ENCODE measurements around the gene HOTAIR. TPM values are rescaled to one million over a fixed set of nuclear protein-coding genes. Genes with fewer than 3 reads are reported as not detected.

The HOTAIR gene
- total RNA-seq, 2 experiments from 2014 or later: not detected

DNA sequence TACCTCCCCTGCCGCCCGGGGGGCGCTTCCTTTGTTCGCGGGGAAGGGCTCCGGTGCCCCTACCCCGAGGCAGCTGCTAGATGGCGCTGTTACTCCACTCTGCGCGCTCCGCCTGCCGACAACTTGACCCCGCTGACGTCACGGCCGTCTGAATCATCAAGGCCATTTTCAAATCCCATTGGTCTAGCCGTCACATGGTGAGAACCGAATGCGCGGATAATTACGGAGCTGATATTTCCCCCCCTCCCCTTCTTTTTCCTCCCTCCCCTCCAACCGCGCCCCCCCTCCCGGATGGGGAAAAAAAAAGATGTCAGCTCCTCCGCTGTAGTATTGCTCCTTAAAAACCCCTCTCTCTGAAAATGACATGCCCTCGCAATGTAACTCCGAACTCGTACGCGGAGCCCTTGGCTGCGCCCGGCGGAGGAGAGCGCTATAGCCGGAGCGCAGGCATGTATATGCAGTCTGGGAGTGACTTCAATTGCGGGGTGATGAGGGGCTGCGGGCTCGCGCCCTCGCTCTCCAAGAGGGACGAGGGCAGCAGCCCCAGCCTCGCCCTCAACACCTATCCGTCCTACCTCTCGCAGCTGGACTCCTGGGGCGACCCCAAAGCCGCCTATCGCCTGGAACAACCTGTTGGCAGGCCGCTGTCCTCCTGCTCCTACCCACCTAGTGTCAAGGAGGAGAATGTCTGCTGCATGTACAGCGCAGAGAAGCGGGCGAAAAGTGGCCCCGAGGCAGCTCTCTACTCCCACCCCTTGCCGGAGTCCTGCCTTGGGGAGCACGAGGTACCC is 10.3 kb upstream of the HOTAIR start, which contains the start of gene HOXC10:
Gene HOXC10, plus strand, starts transcription at position 246 of the 791 bp plus-strand sequence. Its CDS starts 114 bp downstream, at position 360.
- peak; percentile 89 for DNase-seq
- Mint-ChIP-seq H3K27ac (peak within 1 kb of the TSS; percentile 28), H3K4me1 (peaks cover 24% of the 10 kb centered on the region), H3K36me3 (no peaks in the 10 kb centered on the region), H3K27me3 (peaks cover 97% of the 10 kb centered on the region), H3K4me3 (no peak within 1 kb of the TSS), H3K9me3 (ENCODE audit: low read depth) (no peaks in the 10 kb centered on the region)
- peak; percentile 67 for ATAC-seq
- CTCF ChIA-PET: interaction anchor here (0.6 to 5.4 kb wide), 21 partner anchors 13 to 592 kb away, joined by 3 to 41 read pairs (median 4); partner anchors contain the start of genes HOXC11, HOXC6 and HOXC9

DNA sequence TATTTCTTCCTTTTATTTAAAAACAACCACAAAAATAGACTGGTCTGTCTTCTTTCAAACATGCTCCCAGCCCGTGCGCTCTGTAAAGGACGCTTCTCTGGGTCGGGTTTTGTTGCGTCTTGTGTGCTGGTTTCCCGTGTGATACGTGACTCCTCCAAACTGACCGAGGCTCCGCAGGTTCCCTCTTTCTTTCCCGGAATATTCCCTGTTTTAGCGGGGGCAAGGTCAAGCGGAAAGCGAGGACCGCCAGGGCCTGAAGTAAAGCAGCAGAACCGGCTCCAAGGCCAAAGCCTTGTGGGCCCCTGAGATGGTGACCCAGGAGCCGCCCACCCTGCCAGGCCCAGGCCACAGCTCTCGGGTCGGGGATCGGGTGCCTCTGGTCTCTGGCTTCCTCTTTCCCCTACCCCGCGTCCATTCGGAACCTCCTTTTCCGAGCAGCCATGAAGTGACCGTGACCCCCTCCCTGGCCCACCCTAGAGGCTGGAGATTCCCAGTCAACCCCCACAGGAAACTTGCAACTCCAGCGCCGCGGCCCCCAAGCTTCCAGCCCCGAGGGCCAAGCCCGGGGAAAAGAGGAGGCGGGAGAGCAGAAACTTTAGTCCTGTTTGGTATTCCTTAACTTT is 9.3 kb upstream of the HOTAIR start:
- no peak for DNase-seq
- peaks cover 15% of the 10 kb centered on the region for H3K4me1 Mint-ChIP-seq
- no peak overlapping the region for H3K4me3 Mint-ChIP-seq
- CTCF ChIA-PET: interaction anchor here (1.2 to 5.4 kb wide), 10 partner anchors 12 to 231 kb away, joined by 3 to 41 read pairs (median 8); partner anchors contain the start of genes HOXC11, HOXC6 and HOXC9
- H3K27ac Mint-ChIP-seq: no peak overlapping the region
- no peaks in the 10 kb centered on the region for H3K9me3 Mint-ChIP-seq (ENCODE audit: low read depth)
- H3K36me3 Mint-ChIP-seq: no peaks in the 10 kb centered on the region
- no peak for ATAC-seq
- H3K27me3 Mint-ChIP-seq: peaks cover 97% of the 10 kb centered on the region

DNA sequence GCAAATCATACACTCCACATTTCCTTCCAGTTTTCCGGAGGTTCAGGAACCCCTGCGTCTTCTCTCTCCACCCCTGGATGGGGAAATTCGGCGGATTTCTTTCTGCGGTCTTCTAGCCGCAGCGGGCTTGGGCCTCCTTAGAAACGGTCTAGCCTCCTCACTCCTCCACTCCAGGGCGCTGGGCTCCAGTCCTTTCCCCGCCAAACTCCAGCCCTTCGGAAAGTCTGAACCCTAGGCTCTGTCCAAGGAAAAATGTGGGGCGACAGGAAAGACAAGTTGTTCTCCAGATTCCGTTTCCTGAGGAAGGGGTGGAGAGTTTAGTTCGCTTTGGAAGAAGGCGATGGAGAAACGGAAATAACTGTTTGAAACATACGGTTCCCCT is 8.8 kb upstream of the HOTAIR start:
- no peak overlapping the region for H3K27ac Mint-ChIP-seq
- ATAC-seq: no peak
- no peaks in the 10 kb centered on the region for H3K9me3 Mint-ChIP-seq (ENCODE audit: low read depth)
- peaks cover 97% of the 10 kb centered on the region for H3K27me3 Mint-ChIP-seq
- H3K36me3 Mint-ChIP-seq: no peaks in the 10 kb centered on the region
- H3K4me3 Mint-ChIP-seq: no peak overlapping the region
- H3K4me1 Mint-ChIP-seq: peaks cover 12% of the 10 kb centered on the region
- CTCF ChIA-PET: interaction anchor here (2.1 to 3.5 kb wide), 3 partner anchors 21 to 207 kb away, joined by 7 to 19 read pairs (median 13); no protein-coding TSS in a partner anchor
- no peak for DNase-seq

DNA sequence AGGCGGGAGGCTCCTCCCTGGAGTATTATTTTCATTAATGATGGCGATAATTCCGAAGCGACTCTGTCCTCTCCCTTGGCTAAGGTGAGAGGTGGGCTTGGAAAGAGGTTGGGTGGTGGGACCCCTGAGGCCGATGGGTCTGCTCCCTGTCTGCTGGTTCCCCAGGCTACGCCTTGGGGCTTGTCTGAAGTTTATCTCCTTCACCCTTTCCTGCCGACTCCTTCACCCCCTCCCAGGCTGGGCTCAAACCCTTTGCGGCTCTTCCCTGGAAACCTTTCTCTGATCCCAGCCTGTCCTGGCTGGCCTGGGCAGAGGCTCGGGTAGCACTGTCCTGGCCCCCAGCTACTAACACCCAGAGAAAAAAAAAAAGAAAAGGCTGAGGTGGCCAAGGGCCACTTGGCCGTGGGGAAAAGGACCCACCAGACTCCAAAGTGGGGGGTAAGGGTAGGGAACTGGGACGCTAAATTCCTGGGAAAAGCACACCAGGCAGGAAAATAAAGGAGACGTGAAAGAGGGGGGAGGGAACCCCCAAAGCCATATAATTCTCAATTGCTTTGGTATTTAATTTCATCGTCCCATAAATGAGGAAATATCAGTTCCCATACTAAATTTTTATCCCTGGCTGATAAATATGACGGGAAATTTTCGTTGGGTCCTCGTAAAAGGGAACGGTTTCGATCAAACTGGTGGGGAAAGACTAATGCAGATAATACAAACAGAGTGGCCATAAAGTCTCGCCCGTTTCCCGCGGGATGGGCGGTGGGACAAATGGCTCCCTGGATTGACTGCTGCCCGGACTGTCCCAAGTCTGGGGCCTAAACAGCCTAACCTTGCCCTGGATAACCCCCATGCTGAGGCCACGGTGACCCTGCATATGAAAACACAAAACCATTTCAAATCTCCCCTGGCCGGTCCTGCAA is 8.2 kb upstream of the HOTAIR start:
- H3K27ac Mint-ChIP-seq: peak overlapping the region; percentile 15
- CTCF ChIA-PET: no interaction called here

DNA sequence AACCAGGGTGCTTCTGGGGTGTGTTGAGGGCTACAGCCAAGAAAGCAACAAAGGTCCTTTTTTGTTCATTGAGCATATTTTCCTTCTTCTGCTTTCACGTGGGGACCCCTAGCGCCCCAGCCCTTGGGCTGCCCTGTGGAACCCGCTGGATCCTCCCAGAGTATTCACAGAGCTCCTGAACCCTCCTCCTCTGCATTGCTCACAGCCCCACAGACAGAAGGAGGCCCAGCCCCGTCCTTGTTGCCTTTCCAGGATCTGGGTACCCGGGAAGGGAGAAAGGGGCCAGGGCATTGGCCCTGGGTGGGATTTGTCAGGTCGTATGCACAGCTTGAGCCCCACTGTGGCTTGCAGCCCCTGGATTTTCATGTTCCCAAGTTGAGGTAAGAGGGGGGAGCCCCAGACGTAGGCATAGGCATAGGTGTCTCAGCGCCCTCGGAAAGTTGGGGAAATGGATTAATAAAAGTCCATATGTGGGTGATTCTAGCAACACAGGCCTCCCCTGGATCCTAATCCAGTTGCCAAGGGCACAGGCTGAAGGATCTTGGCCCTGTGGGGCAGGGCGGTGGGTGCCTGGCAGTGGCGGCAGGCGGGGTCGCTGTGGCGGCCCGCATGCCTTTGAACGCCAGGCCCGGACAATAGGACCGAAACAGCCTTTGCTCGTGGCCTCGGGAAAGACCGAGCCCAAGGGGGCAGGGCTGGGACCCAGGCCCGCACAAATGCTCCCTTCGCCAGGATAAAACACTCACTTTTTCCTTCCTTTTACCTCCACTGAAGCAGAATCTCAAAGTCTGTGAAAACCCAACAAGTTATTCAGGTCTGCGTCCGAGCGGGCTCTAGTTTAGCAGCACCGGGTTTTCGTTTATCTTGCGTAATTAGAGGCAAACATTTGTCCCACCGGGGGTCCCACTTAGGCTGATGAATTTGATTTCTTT is 7.1 kb upstream of the HOTAIR start:
- Mint-ChIP-seq H3K4me3 (no peak overlapping the region), H3K4me1 (peaks cover 12% of the 10 kb centered on the region), H3K27ac (no peak overlapping the region), H3K9me3 (ENCODE audit: low read depth) (no peaks in the 10 kb centered on the region), H3K36me3 (no peaks in the 10 kb centered on the region), H3K27me3 (peaks cover 97% of the 10 kb centered on the region)
- DNase-seq: no peak
- no peak for ATAC-seq
- CTCF ChIA-PET: interaction anchor here (0.8 kb wide), 1 partner anchor 9 kb away, joined by 3 read pairs; no protein-coding TSS in a partner anchor

More for the DNA sequence above, 8.2 kb upstream of the HOTAIR start:
- peaks cover 12% of the 10 kb centered on the region for H3K4me1 Mint-ChIP-seq
- no peak for ATAC-seq
- H3K4me3 Mint-ChIP-seq: no peak overlapping the region
- H3K9me3 Mint-ChIP-seq (ENCODE audit: low read depth): no peaks in the 10 kb centered on the region
- H3K27me3 Mint-ChIP-seq: peaks cover 97% of the 10 kb centered on the region
- no peak for DNase-seq
- no peaks in the 10 kb centered on the region for H3K36me3 Mint-ChIP-seq

DNA sequence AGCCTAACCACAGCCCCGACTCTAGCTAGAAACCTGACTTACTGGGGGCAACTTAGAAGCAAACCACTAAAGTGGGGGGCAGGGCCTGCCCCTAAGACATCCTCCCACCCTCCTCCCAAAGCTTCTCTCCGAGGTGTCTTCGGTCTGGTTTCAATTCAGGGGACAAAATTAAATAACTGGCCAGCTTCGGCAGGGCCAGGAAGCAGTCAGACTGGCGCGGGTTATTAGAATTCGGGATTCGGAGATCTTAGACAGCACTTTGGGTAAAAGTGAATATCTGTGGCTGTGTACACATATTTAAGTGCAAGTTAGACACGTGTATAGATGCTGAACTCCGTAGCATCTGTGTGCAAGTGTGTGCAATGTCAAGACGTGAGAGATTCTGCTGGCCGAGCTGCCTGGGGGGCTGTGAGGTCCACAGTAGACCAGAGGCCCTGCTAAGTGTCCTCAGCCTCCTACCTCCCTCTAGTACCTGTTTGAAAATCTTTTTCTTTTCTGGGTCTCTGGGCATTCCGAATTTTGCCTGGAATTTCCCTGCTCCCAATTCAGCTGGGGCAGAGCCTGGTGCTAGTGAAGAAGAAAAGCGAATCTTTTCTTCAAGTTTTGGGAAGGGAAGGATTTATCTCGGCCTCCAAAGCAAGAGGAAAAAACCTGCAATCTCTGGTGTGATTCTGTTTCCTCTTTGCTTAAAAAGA is 6.2 kb upstream of the HOTAIR start:
- no peak overlapping the region for H3K4me3 Mint-ChIP-seq
- peaks cover 9% of the 10 kb centered on the region for H3K4me1 Mint-ChIP-seq
- ATAC-seq (no peak), DNase-seq (no peak)
- H3K27ac Mint-ChIP-seq: no peak overlapping the region
- H3K27me3 Mint-ChIP-seq: peaks cover 97% of the 10 kb centered on the region
- no peaks in the 10 kb centered on the region for H3K36me3 Mint-ChIP-seq
- H3K9me3 Mint-ChIP-seq (ENCODE audit: low read depth): no peaks in the 10 kb centered on the region
- CTCF ChIA-PET: interaction anchor here (0.8 kb wide), 1 partner anchor 10 kb away, joined by 3 read pairs; no protein-coding TSS in a partner anchor

DNA sequence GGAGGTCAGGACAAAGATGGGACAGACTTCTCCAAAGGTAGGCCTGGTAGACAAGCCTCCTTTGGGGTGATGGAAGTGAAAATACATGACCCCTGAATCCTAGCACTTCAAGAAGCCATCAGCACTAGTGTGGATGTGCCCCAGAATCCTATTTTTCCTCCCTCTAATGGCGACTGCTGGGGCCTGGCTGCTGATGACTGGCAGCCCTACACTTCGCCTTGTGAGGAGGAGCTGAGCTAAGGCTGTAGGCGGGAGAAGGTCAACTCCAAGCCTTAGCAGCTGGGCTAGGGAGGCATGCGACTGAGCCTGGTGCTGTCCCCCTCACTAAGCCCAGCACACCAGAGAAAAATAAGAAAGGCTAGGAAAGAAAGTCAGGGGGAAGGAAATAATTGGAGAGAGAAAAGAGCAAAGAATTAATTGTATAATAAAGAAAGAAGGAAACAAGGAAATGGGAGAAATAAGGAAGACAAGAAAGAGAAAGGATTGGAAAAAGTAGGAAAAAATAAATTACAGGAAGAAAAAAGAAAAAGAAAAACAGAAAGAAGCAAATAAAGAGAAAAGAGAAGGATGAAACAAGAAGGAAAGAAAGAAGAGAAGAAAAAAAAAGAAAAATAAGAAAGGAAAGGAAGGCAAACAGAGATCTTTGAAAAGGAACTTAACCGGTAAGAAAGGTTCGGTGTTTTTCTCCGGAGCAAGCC is 5.5 kb upstream of the HOTAIR start:
- peaks cover 96% of the 10 kb centered on the region for H3K27me3 Mint-ChIP-seq
- H3K4me3 Mint-ChIP-seq: no peak overlapping the region
- H3K9me3 Mint-ChIP-seq (ENCODE audit: low read depth): no peaks in the 10 kb centered on the region
- CTCF ChIA-PET: no interaction called here
- H3K4me1 Mint-ChIP-seq: peaks cover 9% of the 10 kb centered on the region
- no peak overlapping the region for H3K27ac Mint-ChIP-seq
- peaks cover 2% of the 10 kb centered on the region for H3K36me3 Mint-ChIP-seq
- DNase-seq (no peak), ATAC-seq (no peak)

DNA sequence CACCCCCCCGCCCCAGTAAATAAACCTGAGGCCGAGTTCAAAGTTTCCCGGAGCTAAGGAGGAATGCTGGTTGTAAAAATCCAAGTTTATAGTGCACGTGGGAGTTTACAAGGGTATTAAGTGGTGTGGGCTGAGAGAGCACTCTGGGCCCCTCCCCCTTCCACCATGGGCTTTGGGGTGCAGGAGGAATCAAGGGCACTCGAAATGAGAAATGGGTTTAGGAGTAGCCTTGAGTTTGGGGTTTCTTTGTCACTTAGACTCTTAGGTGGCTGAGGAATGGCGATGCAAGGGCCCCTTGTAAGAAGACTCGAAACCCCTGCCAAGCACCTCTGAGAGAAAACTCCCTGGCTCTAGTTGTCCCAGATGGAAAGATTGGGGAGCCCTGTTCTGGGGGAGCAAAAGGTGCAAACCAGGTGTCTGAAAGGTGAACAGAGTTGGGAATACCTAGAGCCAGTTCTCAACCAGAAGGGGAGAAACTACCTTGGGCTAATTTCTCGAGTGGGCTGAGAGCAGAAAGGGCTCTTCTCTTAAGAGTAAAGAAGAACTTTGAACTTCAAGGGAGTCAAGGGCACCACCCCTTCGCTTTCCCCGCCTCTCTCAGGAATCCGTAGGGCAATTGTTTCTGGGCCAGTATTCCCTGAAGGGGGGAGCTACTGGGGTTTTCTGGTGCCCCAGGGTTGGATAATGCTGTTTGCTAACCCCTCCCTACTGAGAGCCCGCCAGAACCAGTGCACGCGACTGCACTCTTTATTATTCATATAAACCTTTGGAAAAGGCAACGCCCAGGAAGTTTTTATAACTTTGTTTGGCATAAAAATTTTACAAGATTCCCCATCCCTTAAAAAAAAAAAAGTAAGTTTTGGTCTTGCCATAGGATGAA is 4.0 kb upstream of the HOTAIR start:
- Mint-ChIP-seq H3K9me3 (ENCODE audit: low read depth) (no peaks in the 10 kb centered on the region), H3K27me3 (peaks cover 92% of the 10 kb centered on the region), H3K4me1 (peaks cover 4% of the 10 kb centered on the region), H3K36me3 (peaks cover 2% of the 10 kb centered on the region), H3K4me3 (no peak overlapping the region), H3K27ac (no peak overlapping the region)
- CTCF ChIA-PET: interaction anchor here (1.1 kb wide), 1 partner anchor 13 kb away, joined by 3 read pairs; no protein-coding TSS in a partner anchor
- ATAC-seq: no peak
- no peak for DNase-seq

DNA sequence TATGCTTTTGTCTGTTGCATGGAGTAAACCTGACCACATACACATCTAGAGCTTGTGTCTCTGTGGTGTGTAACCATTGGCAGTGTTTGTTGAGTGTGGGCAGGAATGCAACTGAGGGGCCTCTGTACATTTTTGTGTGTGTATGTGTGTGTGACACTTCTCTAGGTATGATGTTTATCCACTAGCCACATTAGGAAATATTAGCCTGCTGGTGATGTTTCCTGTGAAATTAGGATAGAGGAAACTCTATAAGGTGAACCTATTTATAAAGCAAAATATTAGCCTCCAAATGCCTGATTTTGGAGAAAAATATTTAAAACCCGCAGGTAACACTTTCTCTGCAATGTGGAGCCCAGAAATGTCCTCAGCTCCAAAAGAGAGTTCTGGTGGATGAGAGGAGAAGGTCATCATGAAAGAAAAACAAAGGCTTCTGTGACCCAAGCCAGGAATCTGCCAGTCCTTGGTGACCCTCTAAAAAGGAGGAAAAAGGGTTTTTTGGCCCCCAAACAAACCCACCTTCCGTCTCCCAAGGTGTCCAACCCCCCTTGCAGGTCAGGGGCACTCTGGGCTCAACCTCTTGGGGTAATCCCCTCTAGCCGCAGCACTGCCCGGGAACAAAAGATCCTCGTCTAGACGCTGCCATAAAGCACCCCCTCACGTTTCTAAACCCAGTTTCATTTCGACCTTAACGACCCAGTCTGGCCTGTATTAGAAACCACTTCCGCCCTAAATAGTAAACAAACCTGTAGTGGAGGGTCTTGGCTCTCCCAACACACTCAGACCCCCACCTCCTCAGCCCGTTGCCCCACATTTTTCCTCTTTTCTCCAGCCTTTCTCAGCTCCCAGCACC is 3.1 kb upstream of the HOTAIR start:
- Mint-ChIP-seq H3K36me3 (peaks cover 5% of the 10 kb centered on the region), H3K27me3 (peaks cover 90% of the 10 kb centered on the region), H3K9me3 (ENCODE audit: low read depth) (no peaks in the 10 kb centered on the region), H3K4me3 (no peak overlapping the region), H3K27ac (no peak overlapping the region), H3K4me1 (peaks cover 8% of the 10 kb centered on the region)
- DNase-seq: no peak
- no peak for ATAC-seq
- CTCF ChIA-PET: no interaction called here

Data from activated CD8-positive, alpha-beta memory T cell treated with anti-CD3 and anti-CD28 coated beads, Interleukin-2, amount 10 ng/mL, durations not matched to agents 7 days and 5 days (primary cell).